Keratinocyte (primary cell): ENCODE measurements around the gene MOG. TPM values are rescaled to one million over a fixed set of nuclear protein-coding genes. Genes with fewer than 3 reads are reported as not detected.

Experiments used
- DNase-seq: peaks from one replicate; pipeline ENCODE4 v3.0.0-alpha.2; 2011; ENCODE audit warnings: low read depth, missing footprints, low spot score
- FAIRE-seq: peaks from 2 replicates; lab custom pipeline; 2011; peaks lifted over from hg19 to GRCh38; lab: Jason Lieb, UNC
- H2AFZ ChIP-seq: 2 replicates; pipeline ENCODE4 v1.6.0; 2012; ENCODE audit warnings: low read length, control low read depth, inconsistent platforms; ENCODE audit not compliant: control insufficient read depth
- H3K27ac ChIP-seq: 2 replicates; pipeline ENCODE4 v1.5.1; 2011; ENCODE audit warnings: low read length; ENCODE audit not compliant: control insufficient read depth, insufficient read depth
- H3K27me3 ChIP-seq: 3 replicates; pipeline ENCODE4 v1.6.0; 2011; ENCODE audit warnings: low read length; ENCODE audit not compliant: control insufficient read depth, insufficient read depth; ENCODE audit errors: extremely low read depth
- H3K36me3 ChIP-seq, 2 experiments: 2 replicates in 1 of 2; 3 replicates in 1 of 2; pipeline ENCODE4 v1.5.1; 2011; ENCODE audit warnings: low read length in 2 of 2, mild to moderate bottlenecking in 1 of 2; ENCODE audit not compliant: control insufficient read depth in 2 of 2, insufficient read depth in 2 of 2; ENCODE audit errors: extremely low read depth in 1 of 2
- H3K4me1 ChIP-seq: 3 replicates; pipeline ENCODE4 v1.5.1; 2011; ENCODE audit warnings: low read length; ENCODE audit not compliant: control insufficient read depth, insufficient read depth; ENCODE audit errors: extremely low read depth
- H3K4me2 ChIP-seq: 3 replicates; pipeline ENCODE4 v1.6.0; 2011; ENCODE audit warnings: low read depth, low read length; ENCODE audit not compliant: control insufficient read depth, insufficient read depth; ENCODE audit errors: extremely low read depth
- H3K4me3 ChIP-seq, 3 experiments: fragments of 200-600 bp in 1 of 3; sonication (generic) in 1 of 3; 2 replicates in 2 of 3; 3 replicates in 1 of 3; pipeline ENCODE4 v1.5.1; 2011 to 2016; ENCODE audit warnings: low read length in 3 of 3, mild to moderate bottlenecking in 3 of 3, control low read depth in 2 of 3, inconsistent platforms in 1 of 3, low read depth in 1 of 3, mixed read lengths in 1 of 3, mixed run types in 1 of 3, moderate library complexity in 1 of 3; ENCODE audit not compliant: control insufficient read depth in 2 of 3, insufficient read depth in 2 of 3; ENCODE audit errors: extremely low read depth in 1 of 3
- H3K79me2 ChIP-seq: 2 replicates; pipeline ENCODE4 v1.6.0; 2012; ENCODE audit warnings: low read length; ENCODE audit not compliant: control insufficient read depth, insufficient read depth
- H3K9ac ChIP-seq: 3 replicates; pipeline ENCODE4 v1.6.0; 2011; ENCODE audit warnings: low read length; ENCODE audit not compliant: control insufficient read depth, insufficient read depth; ENCODE audit errors: extremely low read depth
- H3K9me1 ChIP-seq: 3 replicates; pipeline ENCODE4 v1.6.0; 2011; ENCODE audit warnings: low read length; ENCODE audit not compliant: control insufficient read depth, insufficient read depth; ENCODE audit errors: extremely low read depth
- H3K9me3 ChIP-seq: 2 replicates; pipeline ENCODE4 v1.5.1; 2012; ENCODE audit warnings: low read depth, low read length; ENCODE audit not compliant: control insufficient read depth
- H4K20me1 ChIP-seq: 3 replicates; pipeline ENCODE4 v1.6.0; 2011; ENCODE audit warnings: low read length; ENCODE audit not compliant: control insufficient read depth, insufficient read depth; ENCODE audit errors: extremely low read depth
- CTCF ChIP-seq, 3 experiments: IDR thresholded peaks in 1 of 3; conservative IDR thresholded peaks in 1 of 3; optimal IDR thresholded peaks in 1 of 3; 2 replicates in 2 of 3; 3 replicates in 1 of 3; pipeline versions ENCODE3 to v1.5.1; 2011; ENCODE audit warnings: low read length in 3 of 3, mild to moderate bottlenecking in 3 of 3, moderate library complexity in 2 of 3, control low read depth in 1 of 3, inconsistent platforms in 1 of 3; ENCODE audit not compliant: insufficient read depth in 2 of 3; ENCODE audit errors: extremely low read depth in 1 of 3
- EZH2 ChIP-seq: IDR thresholded peaks from one replicate; pipeline ENCODE4 v1.6.1; 2012; ENCODE audit warnings: inconsistent platforms, mild to moderate bottlenecking, low read length, moderate library complexity
- dilution Hi-C: fragments of 300-500 bp; cut with MboI; formaldehyde crosslinking; loops from one replicate; pipeline ENCODE4 v1.7.0; 2020; ENCODE audit warnings: low sequenced_read_pairs; ENCODE audit not compliant: extremely low pct_ligation_motif_present
- polyA plus RNA-seq, 5 experiments: library from polyadenylated mRNA; depleted of rRNA in 3 of 5; stranded (reverse) in 3 of 5; stranded (forward) in 1 of 5; unstranded in 1 of 5; fragments of >200 nt; gene quantifications; 1 replicate in 1 of 5; 2 replicates in 3 of 5; 3 replicates in 1 of 5; pipeline versions ENCODE4 v1.2.1 to v1.2.3, GENCODE V29; 2011 to 2012; ENCODE audit warnings: missing spikeins in 2 of 5, low read depth in 1 of 5, low replicate concordance in 1 of 5

Gene MOG
- polyA plus RNA-seq, 1 donor (not counting 4 experiments of a cell fraction or from before 2014, with no cell fraction given), result not detected

GRCh38 chr6:29610540-29610939 lies 46.4 kb upstream of the MOG start:
- no peak for DNase-seq
- dilution Hi-C loops, result no loop called here

DNA sequence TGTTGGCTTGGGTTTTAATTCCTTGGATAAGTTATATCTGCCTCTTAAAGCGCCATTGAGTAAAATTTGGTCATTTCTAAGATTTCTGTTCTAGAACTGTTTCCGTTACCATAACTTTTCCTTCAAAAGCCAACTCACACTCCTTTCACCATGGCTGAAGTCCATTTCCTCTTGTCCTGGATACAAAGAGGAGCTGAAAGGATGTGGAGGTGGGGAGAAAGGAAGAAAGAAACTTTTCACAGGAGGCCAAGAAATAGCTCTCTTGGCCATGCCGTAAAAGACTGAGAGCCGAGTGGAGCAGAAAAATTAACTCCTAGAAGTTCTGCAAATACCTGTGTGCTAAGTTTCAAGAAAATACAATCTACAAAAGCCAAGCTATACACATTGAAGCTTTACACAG lies 45.5 kb upstream of the MOG start:
- H3K36me3 ChIP-seq, result peaks cover 26 to 33% of the 10 kb centered on the region in 2 experiments
- no peak overlapping the region for H3K4me2 ChIP-seq
- no peaks in the 10 kb centered on the region for H3K79me2 ChIP-seq
- TF ChIP-seq EZH2 (no peak), CTCF (optimal IDR thresholded peaks at IDR 0.05 in 1 of 3, IDR thresholded peaks at IDR 0.05 in 1 of 3, conservative IDR thresholded peaks at IDR 0.05 in 1 of 3; ENCODE audit: extremely low read depth in 1 of 3, insufficient read depth in 2 of 3, low read length in 3 of 3) (no peak)
- FAIRE-seq, result no peak
- H3K9me1 ChIP-seq, result no peaks in the 10 kb centered on the region
- DNase-seq, result no peak
- H3K9ac ChIP-seq, result no peak overlapping the region
- no peak overlapping the region for H2AFZ ChIP-seq
- no peak overlapping the region for H3K4me3 ChIP-seq
- H4K20me1 ChIP-seq, result no peaks in the 10 kb centered on the region
- dilution Hi-C loops, result no loop called here
- H3K27me3 ChIP-seq, result no peaks in the 10 kb centered on the region
- H3K27ac ChIP-seq, result no peak overlapping the region
- no peaks in the 10 kb centered on the region for H3K9me3 ChIP-seq
- H3K4me1 ChIP-seq, result no peaks in the 10 kb centered on the region

More at GRCh38 chr6:29610540-29610939, 46.4 kb upstream of the MOG start:
- H3K27me3 ChIP-seq, result no peaks in the 10 kb centered on the region
- H3K4me1 ChIP-seq, result no peaks in the 10 kb centered on the region
- no peak overlapping the region for H3K4me2 ChIP-seq
- no peak overlapping the region for H3K4me3 ChIP-seq
- no peak for TF ChIP-seq CTCF (optimal IDR thresholded peaks at IDR 0.05 in 1 of 3, IDR thresholded peaks at IDR 0.05 in 1 of 3, conservative IDR thresholded peaks at IDR 0.05 in 1 of 3; ENCODE audit: extremely low read depth in 1 of 3, insufficient read depth in 2 of 3, low read length in 3 of 3)
- TF ChIP-seq EZH2, result no peak
- no peak overlapping the region for H2AFZ ChIP-seq
- no peak overlapping the region for H3K27ac ChIP-seq
- no peaks in the 10 kb centered on the region for H4K20me1 ChIP-seq
- no peak overlapping the region for H3K9ac ChIP-seq
- peaks cover 31 to 42% of the 10 kb centered on the region in 2 experiments for H3K36me3 ChIP-seq
- no peaks in the 10 kb centered on the region for H3K79me2 ChIP-seq
- H3K9me1 ChIP-seq, result no peaks in the 10 kb centered on the region
- H3K9me3 ChIP-seq, result no peaks in the 10 kb centered on the region
- FAIRE-seq, result no peak
